Breast epithelium (tissue), 4 donors: ENCODE data around the gene C6orf141. TPM values are rescaled to one million over a fixed set of nuclear protein-coding genes. Genes with fewer than 3 reads are reported as not detected.

Source experiments
- DNase-seq, 2 donors: peaks; one replicate each; pipeline ENCODE4 v3.0.0-alpha.2; 2019; ENCODE audit warnings: low spot score in 2 of 2
- H3K27ac ChIP-seq, 2 donors: fragments of 200-600 bp; sonication (generic) in 1 of 2; one replicate each; pipeline ENCODE4 v1.5.1; 2016 to 2019; ENCODE audit warnings: mild to moderate bottlenecking in 1 of 2
- H3K27me3 ChIP-seq, 2 donors: fragments of 200-600 bp; sonication (generic) in 1 of 2; one replicate each; pipeline versions ENCODE4 v1.5.1 to v1.6.0; 2017 to 2019; ENCODE audit warnings: control low read depth in 1 of 2, mild to moderate bottlenecking in 1 of 2
- H3K36me3 ChIP-seq: fragments of 200-600 bp; one replicate; pipeline ENCODE4 v1.5.1; 2019
- H3K4me1 ChIP-seq, 2 donors: fragments of 200-600 bp; sonication (generic); one replicate each; pipeline ENCODE4 v1.5.1; 2016 to 2019; ENCODE audit warnings: control low read depth in 1 of 2
- H3K4me3 ChIP-seq, 3 donors: fragments of 200-600 bp; sonication (generic); 1 replicate in 2 of 3; 2 replicates in 1 of 3; pipeline ENCODE4 v1.5.1; 2016 to 2019; ENCODE audit warnings: mild to moderate bottlenecking in 3 of 3, moderate library complexity in 2 of 3
- H3K9me3 ChIP-seq, 2 donors: fragments of 200-600 bp; sonication (generic) in 1 of 2; one replicate each; pipeline ENCODE4 v1.5.1; 2016 to 2019; ENCODE audit warnings: control low read depth in 1 of 2
- POLR2A ChIP-seq: fragments of 450-650 bp; IDR thresholded peaks from one replicate; pipeline ENCODE4 v1.6.1; 2016; ENCODE audit warnings: antibody characterized with exemption, mild to moderate bottlenecking, moderate library complexity
- POLR2AphosphoS5 ChIP-seq, 3 donors: sonication (generic); formaldehyde crosslinking; IDR thresholded peaks; one replicate each; pipeline ENCODE4 v1.6.1; 2017; ENCODE audit warnings: antibody characterized with exemption in 3 of 3
- intact Hi-C: fragments of 100-400 bp; cut with DNase I; formaldehyde crosslinking; loops from one replicate; pipeline ENCODE4 v1.15.1; 2023; ENCODE audit warnings: low total_unique reads
- total RNA-seq, 3 donors: library from RNA; depleted of rRNA; stranded (reverse); fragments of >200 nt; gene quantifications; one replicate each; pipeline ENCODE4 v1.1.0, GENCODE V29; 2016
- TF ChIP-seq, protein P1 (sequence below), 3 donors: fragments of 450-650 bp; IDR thresholded peaks; one replicate each; pipeline ENCODE4 v1.5.1; 2016 to 2017; ENCODE audit warnings: antibody characterized with exemption in 3 of 3, mild to moderate bottlenecking in 3 of 3, moderate library complexity in 3 of 3

C6orf141 gene
- total RNA-seq, 3 donors from 2014 or later = 6.1 to 25.9 (median 9.4) TPM

DNA sequence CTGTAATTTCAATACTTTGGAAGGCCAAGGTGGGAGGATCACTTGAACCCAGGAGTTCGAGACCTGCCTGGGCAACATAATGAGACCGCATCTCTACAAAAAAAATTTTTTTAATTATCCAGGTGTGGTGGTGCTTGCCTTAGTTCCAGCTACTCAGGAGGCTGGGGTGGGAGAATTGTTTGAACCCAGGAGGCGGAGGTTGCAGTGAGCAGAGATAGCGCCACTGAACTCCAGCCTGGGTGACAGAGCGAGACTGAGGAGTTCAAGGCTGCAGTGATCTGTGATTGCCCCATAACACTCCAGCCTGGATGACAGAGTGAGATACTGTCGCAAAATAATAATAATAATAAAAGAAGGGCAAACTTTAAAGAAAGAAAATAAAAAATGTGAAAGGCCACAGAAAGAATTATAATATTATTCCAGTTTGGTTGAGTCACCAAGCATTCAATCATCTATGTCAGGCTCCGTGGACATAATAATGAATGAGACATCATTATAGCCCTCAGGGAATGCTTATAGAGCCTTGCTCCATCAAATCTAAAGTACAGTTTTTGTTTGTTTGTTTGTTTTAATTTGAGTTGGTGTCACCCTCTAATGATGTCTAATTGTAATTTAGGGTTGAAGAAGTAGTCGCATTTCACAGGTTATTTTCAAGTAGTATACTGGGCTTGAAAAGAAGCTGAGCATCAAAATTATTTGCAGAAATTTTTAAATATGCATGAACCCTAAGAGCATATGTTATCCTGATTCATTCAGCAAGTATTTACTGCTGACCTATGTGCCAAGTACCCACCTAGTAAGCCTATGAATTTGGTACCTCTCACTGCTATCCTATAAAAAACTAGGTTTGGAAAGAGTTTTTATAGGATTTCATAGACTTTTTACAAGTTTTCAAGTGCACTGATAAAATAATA is 35.6 kb upstream of the C6orf141 start:
- Histone ChIP-seq H3K27me3 (no peaks in the 10 kb centered on the region), H3K4me1 (no peaks in the 10 kb centered on the region), H3K27ac (no peak overlapping the region), H3K4me3 (no peak overlapping the region), H3K36me3 (no peaks in the 10 kb centered on the region), H3K9me3 (no peaks in the 10 kb centered on the region)
- no peak for DNase-seq
- TF ChIP-seq, protein P1, sequence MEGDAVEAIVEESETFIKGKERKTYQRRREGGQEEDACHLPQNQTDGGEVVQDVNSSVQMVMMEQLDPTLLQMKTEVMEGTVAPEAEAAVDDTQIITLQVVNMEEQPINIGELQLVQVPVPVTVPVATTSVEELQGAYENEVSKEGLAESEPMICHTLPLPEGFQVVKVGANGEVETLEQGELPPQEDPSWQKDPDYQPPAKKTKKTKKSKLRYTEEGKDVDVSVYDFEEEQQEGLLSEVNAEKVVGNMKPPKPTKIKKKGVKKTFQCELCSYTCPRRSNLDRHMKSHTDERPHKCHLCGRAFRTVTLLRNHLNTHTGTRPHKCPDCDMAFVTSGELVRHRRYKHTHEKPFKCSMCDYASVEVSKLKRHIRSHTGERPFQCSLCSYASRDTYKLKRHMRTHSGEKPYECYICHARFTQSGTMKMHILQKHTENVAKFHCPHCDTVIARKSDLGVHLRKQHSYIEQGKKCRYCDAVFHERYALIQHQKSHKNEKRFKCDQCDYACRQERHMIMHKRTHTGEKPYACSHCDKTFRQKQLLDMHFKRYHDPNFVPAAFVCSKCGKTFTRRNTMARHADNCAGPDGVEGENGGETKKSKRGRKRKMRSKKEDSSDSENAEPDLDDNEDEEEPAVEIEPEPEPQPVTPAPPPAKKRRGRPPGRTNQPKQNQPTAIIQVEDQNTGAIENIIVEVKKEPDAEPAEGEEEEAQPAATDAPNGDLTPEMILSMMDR (IDR thresholded peaks at IDR 0.05) = no peak
- no peak for TF ChIP-seq POLR2AphosphoS5 (IDR thresholded peaks at IDR 0.05)
- TF ChIP-seq POLR2A = no peak
- intact Hi-C loops = no loop called here

DNA sequence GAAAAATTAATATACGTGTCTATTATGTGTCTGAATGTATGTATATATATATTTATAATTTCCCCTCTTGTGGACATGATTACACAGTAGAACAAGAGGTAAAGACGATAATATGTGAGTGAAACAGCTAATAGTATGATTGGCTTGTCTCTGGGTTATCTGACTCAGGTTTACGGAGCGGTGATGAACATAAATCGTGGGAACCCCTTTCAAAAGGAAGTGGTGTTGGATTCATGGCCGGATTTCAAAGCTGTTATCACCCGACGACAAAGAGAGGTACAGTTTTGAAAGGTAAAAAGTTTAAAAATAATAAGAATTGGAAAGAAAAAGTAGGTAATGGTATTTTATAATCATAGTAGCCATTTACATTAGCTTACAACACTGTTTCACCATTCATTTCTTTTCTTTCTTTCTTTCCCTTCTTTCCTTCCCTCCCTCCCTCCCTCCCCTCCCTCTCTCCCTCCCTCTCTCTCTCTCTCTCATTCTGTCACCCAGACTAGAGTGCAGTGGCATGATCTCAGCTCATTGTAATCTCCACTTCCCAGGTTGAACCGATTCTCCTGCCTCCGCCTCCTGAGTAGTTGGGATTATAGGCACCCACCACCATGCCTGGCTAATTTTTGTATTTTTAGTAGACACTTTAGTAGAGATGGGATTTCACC is 34.9 kb upstream of the C6orf141 start:
- H3K27ac ChIP-seq = no peak overlapping the region
- H3K27me3 ChIP-seq = no peaks in the 10 kb centered on the region
- no peak overlapping the region for H3K4me3 ChIP-seq
- intact Hi-C loops = no loop called here
- TF ChIP-seq POLR2AphosphoS5 (IDR thresholded peaks at IDR 0.05) (no peak), POLR2A (no peak)
- TF ChIP-seq, protein P1 (IDR thresholded peaks at IDR 0.05) = no peak
- H3K4me1 ChIP-seq = no peaks in the 10 kb centered on the region
- H3K9me3 ChIP-seq = no peaks in the 10 kb centered on the region
- H3K36me3 ChIP-seq = no peaks in the 10 kb centered on the region
- no peak for DNase-seq

DNA sequence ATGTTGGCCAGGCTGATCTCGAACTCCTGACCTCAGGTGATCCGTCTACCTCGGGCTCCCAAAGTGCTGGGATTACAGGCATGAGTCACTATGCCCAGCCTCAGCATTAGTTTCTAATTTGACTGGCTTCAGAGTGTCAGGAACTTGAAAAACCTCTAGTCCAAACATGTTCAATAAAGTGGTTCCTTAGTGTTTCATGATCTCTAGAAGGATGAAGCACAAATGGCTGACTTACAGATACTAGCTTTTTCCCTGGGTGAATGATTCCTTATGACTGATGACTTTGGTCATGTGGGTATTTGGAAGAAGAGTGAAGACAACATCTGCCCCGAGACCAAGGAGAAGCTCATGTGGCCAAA is 34.3 kb upstream of the C6orf141 start:
- no peak for DNase-seq
- no peak overlapping the region for H3K4me3 ChIP-seq
- TF ChIP-seq POLR2A = no peak
- TF ChIP-seq POLR2AphosphoS5 (IDR thresholded peaks at IDR 0.05) = no peak
- TF ChIP-seq, protein P1 (IDR thresholded peaks at IDR 0.05) = no peak
- H3K9me3 ChIP-seq = no peaks in the 10 kb centered on the region
- H3K27ac ChIP-seq = no peak overlapping the region
- no peaks in the 10 kb centered on the region for H3K4me1 ChIP-seq
- no peaks in the 10 kb centered on the region for H3K27me3 ChIP-seq
- intact Hi-C loops = no loop called here
- no peaks in the 10 kb centered on the region for H3K36me3 ChIP-seq

DNA sequence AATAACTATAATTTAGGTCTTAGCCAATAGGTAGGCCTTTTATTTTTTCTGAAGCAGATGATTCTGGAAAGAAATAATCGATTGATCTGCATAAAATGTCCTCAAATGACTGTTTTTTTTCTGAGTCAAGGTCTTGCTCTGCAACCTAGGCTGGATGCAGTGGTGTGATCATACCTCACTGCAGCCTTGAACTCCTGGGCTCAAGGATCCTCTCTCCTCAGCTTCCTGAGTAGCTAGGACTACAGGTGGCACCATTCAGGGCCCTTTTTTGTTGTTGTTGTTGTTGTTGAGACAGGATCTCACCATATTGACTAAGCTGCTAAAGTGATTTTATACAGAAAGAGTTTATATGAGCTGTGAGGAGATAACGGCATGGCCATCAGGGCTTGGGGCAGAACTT is 32.5 kb upstream of the C6orf141 start:
- H3K27ac ChIP-seq = no peak overlapping the region
- no peaks in the 10 kb centered on the region for H3K36me3 ChIP-seq
- intact Hi-C loops = no loop called here
- H3K9me3 ChIP-seq = no peaks in the 10 kb centered on the region
- TF ChIP-seq POLR2A (no peak), POLR2AphosphoS5 (IDR thresholded peaks at IDR 0.05) (no peak)
- TF ChIP-seq, protein P1 (IDR thresholded peaks at IDR 0.05) = no peak
- no peak for DNase-seq
- H3K4me3 ChIP-seq = no peak overlapping the region
- no peaks in the 10 kb centered on the region for H3K4me1 ChIP-seq
- no peaks in the 10 kb centered on the region for H3K27me3 ChIP-seq

DNA sequence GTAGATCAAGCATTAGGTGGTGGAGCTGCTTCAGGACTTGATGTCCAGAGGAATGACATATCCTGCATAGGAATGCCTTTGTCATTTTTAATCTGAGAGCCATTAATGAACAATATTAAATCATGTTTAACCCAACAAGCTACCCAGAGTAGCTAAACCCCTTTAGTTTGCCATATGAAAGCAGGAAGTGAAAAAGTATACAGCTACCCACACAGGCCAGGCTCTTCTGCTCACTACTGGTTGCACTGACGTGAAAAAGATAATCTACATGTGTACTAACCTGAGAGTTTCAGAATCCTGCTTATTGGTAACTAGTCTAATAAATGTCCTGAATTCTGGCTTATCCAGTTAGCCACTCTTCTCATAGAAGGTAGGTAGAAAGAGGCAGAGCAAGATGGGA is 30.8 kb upstream of the C6orf141 start:
- intact Hi-C loops = no loop called here

More for the DNA sequence above, 30.8 kb upstream of the C6orf141 start:
- Histone ChIP-seq H3K36me3 (no peaks in the 10 kb centered on the region), H3K9me3 (no peaks in the 10 kb centered on the region), H3K4me3 (no peak overlapping the region), H3K27ac (no peak overlapping the region), H3K4me1 (no peaks in the 10 kb centered on the region), H3K27me3 (no peaks in the 10 kb centered on the region)
- TF ChIP-seq, protein P1 (IDR thresholded peaks at IDR 0.05) = no peak
- no peak for TF ChIP-seq POLR2A
- DNase-seq = no peak
